ENCODE results near the gene CELF4.
A peak's percentile ranks its signal among the peaks of the same experiment; 100 is the strongest.

CELF4 gene

DNA sequence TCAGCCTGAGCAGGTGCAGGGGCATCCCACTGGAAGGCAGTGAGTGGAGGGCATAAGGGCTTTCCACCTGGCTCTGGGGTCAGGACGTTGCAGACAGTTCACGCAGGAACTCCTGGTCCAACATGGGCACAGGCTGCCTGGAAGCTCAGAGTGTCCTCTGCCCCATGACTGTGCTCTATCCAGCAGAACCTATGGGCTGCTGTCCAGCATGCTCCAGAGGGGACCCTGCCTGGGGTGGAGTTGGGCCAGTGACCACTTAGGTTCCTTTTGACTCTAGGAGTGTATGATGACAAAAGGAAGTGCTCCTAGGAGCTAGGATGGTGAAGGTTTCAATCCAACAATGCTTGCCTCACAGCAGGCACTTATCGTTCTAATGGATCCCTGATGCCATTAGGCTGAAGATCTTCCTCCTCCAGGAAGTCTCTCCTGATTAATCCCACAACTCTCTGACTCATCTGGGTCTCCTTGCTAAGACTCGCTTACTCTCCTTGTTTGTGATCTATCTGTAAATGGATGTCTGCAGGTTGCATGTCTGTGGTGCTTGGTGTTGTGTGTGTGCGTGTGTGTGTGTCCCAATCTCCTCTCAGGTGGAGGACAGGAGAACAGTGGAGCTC, 224.0 kb downstream of the CELF4 start:
- intact Hi-C loops (cut with DNase I), result loop anchor here (5.0 kb wide), 1 partner anchor 196 kb away; no protein-coding TSS in a partner anchor
- no peak for DNase-seq

DNA sequence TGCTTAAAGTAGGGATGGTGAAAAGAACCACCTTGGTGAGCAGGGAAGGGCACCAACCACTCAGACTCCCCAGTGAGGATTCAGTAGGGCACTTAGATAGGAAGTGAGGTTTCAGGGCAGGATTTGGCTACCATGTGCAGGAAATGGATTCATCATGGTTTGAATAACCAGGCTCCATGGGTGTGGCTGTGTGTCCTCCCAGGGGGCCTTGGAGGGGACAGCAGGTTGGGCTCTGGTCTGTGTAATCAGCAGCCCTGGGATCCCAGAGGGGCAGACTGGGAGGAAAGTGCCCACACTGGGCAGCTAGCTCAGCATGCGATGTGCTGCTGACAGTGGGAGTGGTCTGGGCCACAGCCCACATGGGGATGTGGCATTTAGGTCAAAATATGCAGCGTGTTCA, 224.6 kb downstream of the CELF4 start:
- intact Hi-C loops (cut with DNase I), result loop anchor here (5.0 kb wide), 1 partner anchor 196 kb away; no protein-coding TSS in a partner anchor
- DNase-seq, result no peak

DNA sequence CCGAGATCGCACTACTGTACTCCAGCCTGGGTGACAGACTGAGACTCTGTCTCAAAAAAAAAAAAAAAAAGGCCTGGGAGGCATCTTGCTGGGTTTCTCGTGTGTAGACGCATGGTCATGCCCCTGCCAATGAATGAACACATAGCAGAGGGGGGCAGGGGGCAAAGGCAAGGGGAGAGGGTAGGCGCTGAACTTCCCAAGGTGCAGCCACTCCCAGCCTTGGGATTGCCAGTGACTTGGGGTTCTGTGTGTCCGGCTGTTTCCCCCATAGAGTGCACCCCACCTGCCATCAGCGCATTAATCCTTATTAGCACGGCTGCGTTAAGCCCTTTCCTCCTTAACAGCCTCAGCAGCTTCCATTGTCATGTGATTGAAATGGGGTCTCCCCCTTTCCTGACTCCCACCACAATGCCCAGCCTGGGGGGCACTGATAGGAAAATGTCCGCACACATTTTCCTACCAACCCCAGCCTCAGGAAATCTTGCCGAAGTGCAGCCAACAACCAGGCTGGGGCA, 225.8 kb downstream of the CELF4 start:
- peak in 1 of 10 donors; percentile 75 for DNase-seq
- intact Hi-C loops (cut with DNase I), result loop anchor here (5.0 kb wide), 1 partner anchor 198 kb away; no protein-coding TSS in a partner anchor

DNA sequence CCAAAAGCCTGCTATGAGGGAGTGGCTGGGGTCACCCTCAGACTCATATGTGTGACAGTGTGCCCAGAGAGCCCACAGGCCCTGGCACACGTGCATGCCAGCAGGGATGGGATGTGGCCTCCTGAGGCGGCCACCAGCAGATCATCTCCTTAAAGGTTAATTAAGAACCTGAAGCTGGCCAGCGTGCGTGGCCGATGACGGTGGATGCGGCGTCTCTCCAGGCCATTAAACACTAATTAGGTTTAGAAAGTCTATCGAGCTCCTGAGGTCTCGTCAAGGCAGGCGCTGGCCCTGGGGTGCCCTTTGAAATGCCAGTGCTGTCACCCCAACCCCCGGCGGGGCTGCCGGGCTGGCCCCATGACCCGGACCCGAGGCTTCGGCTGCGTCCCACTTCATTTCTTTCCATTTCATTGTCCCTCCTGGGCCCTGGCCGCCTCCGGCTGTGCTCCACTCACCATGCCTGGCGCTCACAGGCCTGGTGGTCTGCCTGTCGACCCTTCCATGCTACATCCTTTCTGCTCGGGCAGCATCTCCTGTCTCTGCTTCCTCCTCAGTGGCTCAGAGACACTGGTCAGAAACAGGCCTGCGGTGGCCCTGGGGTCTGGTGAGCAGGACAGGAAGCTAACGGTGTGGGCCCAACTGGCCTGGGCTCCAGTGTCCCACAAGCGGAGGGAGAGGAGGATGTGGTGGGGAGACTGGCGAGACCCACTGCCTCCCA, 228.9 kb downstream of the CELF4 start:
- intact Hi-C loops (cut with DNase I), result no loop called here
- DNase-seq, result peak in 1 of 10 donors; percentile 73

DNA sequence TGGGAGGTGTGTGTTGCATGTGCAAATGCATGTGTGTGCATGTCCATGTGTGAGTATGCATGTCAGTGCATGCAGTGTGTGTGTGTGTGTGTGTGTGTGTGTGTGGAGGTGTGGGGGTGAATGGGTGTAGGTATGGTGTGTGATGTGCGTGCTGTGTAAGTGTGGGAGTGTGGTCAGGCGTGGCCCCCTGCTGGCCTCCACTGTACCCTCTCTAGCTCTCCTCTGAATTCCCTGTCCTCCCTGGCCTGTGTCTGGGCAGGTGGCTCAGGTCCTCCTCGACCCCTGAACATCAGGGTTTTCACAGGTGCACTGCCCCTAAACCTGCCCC, 230.2 kb downstream of the CELF4 start:
- intact Hi-C loops (cut with DNase I), result no loop called here
- no peak for DNase-seq

DNA sequence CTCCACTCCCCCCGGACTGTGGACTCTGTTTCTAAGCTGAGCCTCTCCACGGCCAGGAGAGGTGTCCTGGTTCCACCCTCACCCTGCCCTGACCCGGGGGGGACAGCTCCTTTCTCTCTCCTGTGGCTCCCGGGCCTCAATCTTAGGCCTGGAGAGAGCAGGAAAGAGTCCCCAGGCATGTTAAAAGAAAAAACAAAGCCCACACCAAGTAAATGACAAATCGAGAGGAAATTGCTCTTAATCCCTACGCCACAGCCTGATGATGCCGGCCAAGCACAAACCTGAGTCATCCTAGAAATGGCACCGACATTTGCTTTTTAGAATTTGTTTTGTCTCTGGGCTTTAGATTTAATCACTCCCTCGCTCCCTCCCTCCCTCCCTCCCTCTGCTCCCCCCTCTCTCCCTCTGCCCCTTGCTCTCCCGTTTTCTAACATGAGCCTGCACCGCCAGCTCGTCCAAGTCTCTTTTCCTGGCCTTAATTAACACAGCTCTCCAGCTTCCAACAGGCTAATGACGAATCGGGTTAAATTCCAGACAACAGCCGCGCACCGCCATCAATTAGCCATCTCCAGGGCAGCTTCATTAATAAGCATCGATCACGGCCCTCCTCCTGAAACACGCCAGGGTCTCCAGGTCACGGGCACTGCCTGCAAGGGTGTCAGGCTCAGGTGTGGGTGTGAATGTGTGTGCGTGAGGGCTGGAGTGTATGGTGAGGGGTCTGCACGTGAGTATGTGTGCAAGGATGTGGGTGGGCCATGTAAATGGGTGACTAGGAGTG, 230.8 kb downstream of the CELF4 start:
- peak in 1 of 10 donors; percentile 36 for DNase-seq
- intact Hi-C loops (cut with DNase I), result no loop called here

DNA sequence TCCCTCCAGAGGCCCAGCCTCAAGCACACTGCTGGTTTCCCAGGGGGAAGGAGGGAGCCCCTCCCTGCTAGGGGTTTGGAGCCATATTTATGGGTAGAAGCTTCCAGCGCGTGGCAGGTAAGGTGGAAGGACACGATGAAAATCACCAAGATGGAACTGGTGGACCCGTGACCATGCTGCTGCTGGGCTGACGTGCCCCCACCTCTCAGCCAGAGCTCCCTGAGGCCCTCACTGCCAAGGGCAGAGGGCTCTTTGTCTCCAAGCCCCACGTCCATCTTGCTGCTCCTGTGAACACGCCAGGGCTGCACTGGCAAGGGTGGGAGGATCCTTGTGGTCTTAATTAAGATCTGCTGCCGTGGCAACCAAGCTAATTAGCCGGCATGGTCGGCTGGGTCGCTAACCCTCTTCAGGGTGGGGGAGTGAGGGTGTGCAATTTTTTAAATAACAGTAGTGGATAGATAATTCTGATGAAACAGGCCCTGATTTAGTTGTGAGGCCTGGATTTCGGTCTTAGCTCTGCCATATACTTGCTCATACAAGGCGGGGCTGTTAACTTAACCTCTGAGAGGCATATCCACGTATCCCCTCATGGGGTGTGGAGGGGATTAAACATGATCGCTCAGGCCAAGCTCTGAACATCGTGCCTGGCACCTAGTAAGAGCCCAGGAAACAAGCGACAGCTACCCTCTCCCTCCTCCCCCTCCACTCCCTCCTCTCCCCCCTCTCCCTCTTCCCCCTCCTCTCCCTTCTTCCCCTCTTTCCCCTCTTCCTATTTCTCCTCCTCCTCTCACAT, 232.8 kb downstream of the CELF4 start:
- intact Hi-C loops (cut with DNase I), result no loop called here
- DNase-seq, result no peak

DNA sequence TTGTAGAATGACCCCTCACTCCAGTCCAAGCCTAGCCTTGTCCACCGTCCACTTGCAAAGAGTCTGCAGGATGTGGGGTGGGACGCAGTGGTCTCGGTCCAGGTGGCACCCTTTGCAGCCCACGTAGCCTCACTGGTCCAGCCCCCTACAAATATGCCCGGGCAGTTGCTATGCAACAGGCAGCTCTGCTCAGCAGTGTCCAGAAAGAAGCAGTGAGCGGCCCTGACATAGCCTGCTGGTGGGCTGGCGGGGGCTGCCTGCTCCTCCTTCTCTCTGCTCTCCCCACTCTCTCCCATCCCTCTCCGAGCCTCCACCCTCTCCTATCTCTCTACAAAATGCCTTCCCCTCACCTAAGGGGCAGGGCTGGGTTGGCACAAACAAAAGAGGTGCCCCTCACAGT, 233.4 kb downstream of the CELF4 start:
- DNase-seq, result no peak
- intact Hi-C loops (cut with DNase I), result no loop called here

DNA sequence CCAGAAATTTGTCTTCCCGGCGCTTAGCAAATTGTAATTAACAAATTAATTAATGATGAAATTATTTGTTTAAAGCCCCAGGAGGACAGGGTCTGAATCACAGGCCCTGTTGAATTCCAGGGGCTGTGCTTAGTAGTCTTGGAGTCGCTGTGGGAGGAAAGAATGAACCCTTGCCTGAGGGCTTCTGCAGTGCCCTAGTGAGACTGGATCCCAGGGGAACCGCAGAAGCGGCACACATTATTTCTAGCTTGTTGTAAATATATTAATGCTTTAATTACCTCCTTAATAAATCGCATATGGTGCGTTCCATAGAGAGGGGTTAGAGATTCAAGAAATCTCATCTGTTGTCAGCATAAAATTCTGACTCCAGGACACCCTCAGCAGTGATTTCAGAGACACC, 235.4 kb downstream of the CELF4 start:
- intact Hi-C loops (cut with DNase I), result no loop called here
- DNase-seq, result no peak

DNA sequence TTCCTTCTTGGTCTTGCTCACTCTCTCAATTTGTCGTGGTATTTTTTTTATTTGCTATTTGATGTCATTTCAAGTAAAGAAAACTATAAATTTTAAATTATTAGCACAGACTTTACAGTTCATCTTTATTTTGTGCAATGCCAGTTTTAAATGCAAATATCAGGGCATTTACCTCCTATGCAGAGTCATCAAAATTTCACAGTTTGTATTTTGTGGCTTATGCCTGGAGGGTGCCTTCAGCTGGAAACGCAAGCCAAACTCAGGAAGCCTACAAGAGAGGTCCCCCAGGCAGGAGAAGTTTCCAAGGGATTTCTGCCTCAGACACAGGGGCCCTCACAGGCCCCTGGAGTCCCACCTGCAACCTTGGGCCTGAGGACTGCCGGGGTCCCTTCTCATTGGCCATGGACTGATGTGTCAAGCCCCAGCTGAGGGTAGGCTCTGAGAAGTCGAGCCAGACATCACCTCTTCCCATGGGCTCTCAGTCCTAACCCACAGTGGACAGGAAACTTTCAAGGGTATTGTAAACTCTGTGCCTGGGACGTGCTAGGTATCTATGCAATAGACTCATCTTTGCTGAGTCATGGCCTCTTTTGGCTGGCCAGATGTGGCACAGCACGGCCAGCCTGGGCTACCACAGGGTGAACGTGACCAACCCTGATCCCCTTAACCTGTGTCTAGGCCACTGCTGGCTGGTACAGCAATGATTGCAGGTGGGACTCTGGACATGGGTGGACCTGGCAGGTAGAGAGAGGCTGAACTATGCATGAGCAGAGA, 236.5 kb downstream of the CELF4 start:
- intact Hi-C loops (cut with DNase I), result no loop called here
- DNase-seq, result no peak

DNA sequence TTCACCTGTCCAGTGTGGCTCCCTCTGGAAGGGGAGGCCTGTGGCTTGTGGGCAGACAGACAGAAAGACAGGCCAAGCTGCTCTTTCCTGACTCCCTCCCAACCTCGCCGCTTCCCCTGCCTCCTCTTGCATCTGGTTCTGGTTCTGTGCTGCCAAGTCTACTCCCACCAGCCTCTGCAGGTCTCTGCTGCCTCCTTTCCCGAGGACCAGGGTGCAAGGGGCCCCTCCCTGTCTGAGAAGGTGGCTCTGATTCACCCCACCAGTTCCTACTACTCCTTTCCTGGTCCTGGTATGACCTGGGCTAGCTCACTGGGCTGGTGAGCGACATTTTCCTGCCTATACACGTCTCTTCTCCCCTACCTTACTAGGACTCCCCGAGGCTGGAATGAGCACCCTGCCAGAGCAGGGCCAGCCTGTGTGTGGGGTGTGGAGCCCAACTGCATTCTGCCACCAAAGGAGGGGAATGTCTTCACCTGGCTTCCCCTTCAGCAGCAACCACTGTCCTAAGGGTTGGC, 238.5 kb downstream of the CELF4 start:
- DNase-seq, result no peak
- intact Hi-C loops (cut with DNase I), result no loop called here

DNA sequence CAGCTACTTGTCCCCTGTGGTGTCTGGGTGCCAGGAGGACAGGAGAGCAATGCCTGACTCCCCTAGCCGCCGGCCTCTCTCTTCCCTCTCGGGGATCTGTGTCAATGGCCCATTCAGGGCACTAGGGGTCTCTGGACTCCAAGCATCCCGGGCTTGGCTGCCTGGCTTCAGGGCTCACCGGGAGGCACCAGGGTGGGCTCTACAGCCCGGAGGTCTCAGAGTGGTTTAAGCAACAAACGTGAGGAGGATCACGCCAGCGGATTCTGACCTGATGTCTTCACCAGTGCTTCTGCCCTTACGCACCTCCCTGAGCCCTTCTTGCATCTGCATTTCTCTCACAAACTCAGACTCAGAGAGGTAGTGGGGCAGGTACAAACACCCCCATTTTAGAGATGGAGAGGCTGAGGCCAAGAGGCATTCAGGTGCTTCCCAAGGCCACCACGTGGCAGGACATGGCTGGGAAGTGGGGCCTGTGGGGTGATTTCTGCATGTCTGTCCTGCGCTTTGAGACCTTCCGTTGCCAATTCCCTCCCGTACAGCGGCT, 243.0 kb downstream of the CELF4 start:
- peak in 7 of 10 donors; percentile 42 to 92 (median 63) for DNase-seq

DNA sequence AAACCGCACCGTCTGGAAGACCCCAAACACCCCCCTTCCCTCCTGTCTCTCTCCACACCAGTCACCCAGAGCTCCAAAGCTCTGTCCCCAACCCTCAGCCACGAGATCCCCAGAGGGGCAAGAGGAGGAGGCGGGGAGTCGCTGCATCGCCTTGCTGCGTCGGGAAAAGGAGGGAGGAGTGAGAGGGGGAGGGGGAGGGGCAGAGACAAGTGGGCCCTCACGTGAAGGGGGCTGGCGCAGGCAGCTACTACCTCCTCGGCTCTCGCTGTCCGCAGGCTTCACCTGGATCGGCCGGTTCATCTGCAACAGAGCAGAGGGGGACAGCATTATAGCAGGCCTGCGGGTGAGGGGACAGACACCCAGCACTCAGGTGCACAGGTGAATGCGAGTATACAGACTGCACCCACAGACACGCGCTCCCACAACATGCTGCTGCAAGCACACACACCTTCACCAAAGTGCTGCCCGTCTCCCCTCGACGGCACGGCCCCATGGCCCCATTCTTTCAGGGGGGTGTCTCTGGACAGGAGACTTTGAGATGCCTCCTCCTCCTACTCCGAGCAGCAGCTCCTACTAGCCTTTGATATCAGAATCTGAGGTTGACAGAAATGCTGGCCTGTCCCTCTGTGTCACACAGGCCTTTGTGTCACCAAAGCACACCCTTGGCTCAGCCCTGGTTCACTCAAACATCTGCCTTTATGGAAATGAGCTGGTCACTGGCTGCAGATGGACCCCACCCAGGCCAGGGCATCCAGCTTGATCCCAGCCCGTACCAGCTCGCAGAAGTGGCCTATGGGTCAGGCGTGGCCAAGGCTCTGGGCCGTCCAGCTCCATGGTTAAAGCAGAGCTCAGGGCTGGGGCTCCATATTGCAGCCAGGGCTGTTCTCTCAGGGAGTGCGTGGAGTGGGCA, 243.8 kb downstream of the CELF4 start:
- DNase-seq, result no peak
- intact Hi-C loops (cut with DNase I), result no loop called here

More for the DNA sequence above, 243.0 kb downstream of the CELF4 start:
- intact Hi-C loops (cut with DNase I), result no loop called here

DNA sequence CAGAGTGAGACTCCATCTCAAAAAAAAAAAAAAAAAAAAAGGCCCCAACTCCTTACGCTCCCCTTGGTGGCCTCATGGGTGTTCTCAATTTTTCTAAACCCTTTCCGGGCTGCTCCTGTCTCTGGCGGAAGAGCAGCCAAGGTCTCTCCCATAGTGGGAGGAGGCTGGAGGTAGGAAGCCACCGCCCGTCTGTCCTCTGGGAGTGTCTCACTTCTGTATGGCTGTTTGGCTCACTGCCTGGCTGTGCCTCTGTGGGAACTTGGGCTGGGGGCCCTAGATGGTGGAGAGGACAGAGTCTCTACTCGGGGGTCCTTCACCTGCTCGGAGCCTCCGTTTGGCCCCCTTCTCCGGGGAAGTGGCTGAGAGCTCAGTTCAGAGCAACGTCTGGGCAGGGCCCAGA, 245.3 kb downstream of the CELF4 start:
- no peak for DNase-seq
- intact Hi-C loops (cut with DNase I), result no loop called here

DNA sequence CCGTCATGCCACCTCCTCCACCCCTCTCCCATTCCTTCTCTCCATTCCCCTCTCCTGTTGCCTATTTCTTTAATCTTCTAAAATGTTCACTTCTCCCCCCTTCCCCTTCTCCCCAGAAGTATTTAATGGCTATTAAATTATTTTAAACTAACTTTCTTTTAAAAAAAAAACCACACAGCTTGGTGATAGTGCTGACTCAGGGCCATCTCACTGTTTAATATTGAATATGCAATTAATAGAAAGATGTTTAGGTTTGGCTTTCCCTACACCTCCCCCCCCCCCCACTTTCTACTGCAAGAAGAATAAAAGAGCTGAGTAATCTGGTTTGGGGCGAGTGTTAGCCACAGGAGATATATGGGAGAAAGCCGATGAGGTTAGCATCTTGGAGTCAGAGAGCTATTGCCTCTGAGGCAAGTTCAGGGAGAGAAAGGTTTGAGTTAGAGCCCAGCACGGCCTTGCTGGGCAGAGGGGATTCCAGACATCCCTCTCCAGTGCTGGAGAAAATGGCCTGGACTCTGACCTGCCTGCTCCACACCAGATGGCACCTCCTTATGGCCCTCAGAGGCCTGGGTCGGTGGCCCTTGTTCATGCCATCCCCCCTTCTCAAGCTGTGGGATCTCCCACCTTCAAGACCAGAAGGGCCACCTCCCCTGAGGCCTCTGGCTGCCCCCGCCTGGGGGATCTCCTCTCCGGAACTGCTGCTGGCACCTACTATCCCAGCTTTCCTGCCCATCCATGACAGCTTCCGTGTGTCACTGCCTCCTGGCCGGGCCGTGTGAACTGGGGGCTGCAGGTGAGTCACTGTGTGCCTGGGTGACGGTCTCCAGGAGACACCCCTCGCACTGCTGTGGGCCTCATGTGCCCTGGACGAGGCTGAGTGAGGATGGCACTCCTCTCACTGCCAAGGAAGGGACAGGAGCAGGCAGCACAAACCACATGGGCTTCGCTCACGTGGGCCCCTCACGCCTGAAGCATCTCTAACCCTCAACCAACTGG, 246.9 kb downstream of the CELF4 start:
- intact Hi-C loops (cut with DNase I), result no loop called here
- no peak for DNase-seq

DNA sequence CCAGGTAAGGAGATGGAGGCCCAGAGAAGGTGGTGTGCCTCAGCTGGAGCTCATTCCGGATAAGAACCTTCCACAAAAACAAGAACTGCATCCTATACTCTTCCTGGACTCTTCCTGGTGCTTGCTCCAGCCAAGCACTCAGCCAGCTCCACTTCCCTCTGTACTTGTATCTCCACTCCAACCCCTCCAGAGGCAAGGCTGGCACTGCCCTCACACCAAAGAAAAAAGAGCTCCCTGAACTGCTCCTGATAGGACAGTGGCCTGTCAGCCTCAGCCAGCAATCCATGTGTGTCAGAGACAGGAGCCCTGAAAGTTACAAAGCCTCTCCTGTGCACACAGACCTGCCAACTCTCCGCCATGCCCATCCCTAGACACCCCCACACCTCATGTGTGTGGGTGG, 248.1 kb downstream of the CELF4 start:
- intact Hi-C loops (cut with DNase I), result no loop called here
- DNase-seq, result no peak

DNA sequence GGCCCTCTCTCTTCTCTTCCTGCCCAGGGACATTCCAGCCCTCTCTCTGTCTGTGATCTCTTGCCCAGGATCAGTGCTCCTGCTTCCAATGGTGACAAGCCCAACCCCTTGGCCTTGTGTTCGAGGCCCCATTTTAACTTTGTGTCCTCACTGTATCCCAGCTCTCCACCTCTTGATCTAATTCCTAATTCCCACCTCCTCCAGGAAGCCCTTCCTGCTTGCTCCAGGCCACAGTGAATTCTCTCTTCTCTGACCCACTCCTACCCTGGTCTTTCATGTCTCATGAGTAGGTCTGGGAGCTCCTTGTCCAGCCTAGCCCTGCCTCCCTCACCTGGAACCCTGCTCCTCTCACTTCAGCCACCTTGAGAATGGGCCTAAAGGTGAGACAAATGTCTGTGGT, 249.1 kb downstream of the CELF4 start:
- DNase-seq, result no peak
- intact Hi-C loops (cut with DNase I), result no loop called here

Data from posterior cingulate gyrus (tissue), 11 donors.